ENCODE results near the gene AKNA.

AKNA gene

DNA sequence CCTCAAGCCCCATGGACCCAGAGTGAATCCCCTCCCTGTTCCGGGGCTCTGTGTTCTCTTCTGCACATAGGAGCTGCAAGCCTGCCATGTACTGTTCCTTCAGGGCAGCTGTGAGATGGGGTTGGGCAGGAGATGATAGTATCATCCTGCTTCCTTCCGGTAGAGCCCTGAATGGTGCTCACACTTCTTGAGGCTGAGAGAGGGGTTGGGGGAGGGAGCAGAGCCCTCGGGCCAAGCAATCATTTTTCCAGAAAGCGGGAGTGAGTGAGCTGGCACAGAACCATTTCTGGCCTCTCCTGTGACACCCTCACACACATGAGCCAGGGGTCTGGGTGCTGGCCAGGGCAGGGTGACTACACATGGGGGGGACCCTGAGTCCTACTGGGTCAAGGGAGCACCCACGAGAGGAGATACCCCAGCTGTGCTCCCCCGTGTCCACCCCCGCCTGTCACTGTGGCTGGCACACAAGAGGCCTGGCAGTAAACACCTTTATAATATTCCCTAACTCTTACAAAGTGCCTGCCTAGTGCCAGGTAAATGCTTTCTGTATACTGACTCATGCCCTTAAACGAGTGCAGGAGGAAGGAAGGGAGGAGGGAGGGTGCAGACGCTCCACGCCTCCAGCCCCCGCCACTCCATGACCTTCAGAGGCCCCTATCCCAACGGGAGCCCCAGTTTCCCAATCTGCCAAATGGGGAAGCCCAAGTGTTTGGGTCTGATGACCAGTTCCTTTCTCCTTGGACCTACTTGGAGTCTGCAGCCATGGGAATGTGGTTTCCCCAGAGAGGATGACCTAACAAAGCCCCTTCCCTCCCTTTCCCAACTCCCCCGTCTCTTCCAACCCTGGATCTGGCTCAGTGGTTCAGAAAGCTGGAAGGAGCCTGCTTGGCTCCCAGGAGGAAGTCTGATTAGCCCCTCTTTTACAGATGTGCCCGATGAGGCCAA is 15.5 kb downstream of the AKNA start:
- Histone ChIP-seq H3K4me1 (peaks cover 91 to 97% (median 94%) of the 10 kb centered on the region in 10 experiments), H3K27ac (peak overlapping the region; percentile 79 to 100 (median 99)), H3K4me2 (peak overlapping the region; percentile 87 to 98 (median 94)), H3K9me3 (replicated peaks in 1 of 11) (no peaks in the 10 kb centered on the region), H4K20me1 (no peaks in the 10 kb centered on the region), H3K27me3 (no peaks in the 10 kb centered on the region), H3K9ac (peak overlapping the region; percentile 73 to 97 (median 89)), H3K4me3 (peak overlapping the region; percentile 10 to 62 (median 48); a peak in 17 of 20 replicates), H3K36me3 (peaks cover 59 to 81% (median 73%) of the 10 kb centered on the region in 11 experiments)
- TF ChIP-seq Cebpa-rat (IDR thresholded peaks at IDR 0.05), result no peak

DNA sequence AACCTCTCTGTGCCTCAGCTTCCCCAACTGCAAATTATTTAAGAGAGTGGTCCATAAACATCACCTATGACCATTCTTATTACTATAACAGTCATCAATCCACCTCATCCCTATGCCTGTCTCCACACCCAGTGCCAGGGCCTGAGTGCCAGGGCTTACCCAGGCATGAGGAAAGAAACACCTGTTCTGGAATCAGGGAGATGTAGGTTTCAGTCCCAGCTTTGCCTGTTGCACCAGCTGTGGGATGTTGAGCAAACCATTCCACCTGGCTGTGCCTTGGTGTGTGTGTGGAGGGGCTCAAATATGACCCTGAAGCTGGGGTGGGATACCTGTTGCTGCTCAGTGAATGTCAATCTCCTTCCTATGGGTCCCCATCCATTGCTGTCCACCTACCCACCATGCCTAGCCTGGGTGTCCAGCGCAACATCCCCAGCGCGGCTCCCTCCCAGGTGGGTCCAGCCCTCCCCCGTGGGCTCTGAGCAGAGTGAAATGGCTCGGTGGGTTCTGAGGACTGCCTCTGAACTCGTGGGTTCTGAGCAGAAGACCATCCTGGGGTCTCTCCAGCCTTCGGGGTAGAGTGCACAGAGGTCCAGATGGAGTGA is 16.3 kb downstream of the AKNA start:
- no peaks in the 10 kb centered on the region for H3K9me3 ChIP-seq (replicated peaks in 1 of 11)
- H3K4me3 ChIP-seq, result peak overlapping the region in 9 of 10 experiments; percentile 29 to 62 (median 48); a peak in 16 of 20 replicates
- H3K9ac ChIP-seq, result peak overlapping the region; percentile 73 to 97 (median 89); a peak in 21 of 22 replicates
- H3K4me2 ChIP-seq, result peak overlapping the region; percentile 87 to 98 (median 94)
- H3K27me3 ChIP-seq, result no peaks in the 10 kb centered on the region
- H3K36me3 ChIP-seq, result peaks cover 54 to 78% (median 69%) of the 10 kb centered on the region in 11 experiments
- H3K27ac ChIP-seq, result peak overlapping the region; percentile 79 to 100 (median 99)
- peaks cover 91 to 97% (median 94%) of the 10 kb centered on the region in 10 experiments for H3K4me1 ChIP-seq
- no peak for TF ChIP-seq Cebpa-rat (IDR thresholded peaks at IDR 0.05)
- no peaks in the 10 kb centered on the region for H4K20me1 ChIP-seq

DNA sequence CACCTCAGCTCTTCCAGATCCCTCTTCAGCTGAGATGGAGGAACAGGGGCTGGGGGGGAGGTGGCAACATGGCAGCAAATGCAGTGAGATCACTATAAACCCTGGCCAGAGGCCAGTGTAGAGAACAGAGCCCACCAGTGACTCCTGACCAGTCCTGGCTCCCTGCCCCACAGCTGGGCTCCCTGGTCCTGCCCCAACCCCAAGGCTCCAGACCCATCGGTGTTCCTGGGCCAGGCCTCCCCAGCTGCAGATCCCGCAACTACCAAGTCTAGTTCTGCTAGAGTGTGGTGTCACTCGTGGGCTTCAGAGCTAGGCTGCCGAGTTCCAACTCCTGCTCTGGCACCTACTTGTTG is 16.8 kb downstream of the AKNA start:
- no peaks in the 10 kb centered on the region for H3K27me3 ChIP-seq
- peaks cover 93 to 99% (median 96%) of the 10 kb centered on the region in 10 experiments for H3K4me1 ChIP-seq
- H4K20me1 ChIP-seq, result no peaks in the 10 kb centered on the region
- H3K27ac ChIP-seq, result peak overlapping the region; percentile 79 to 100 (median 99); a peak in 21 of 22 replicates
- H3K9ac ChIP-seq, result peak overlapping the region; percentile 30 to 97 (median 89); a peak in 19 of 22 replicates
- peak overlapping the region in 7 of 10 experiments; percentile 34 to 62 (median 48); a peak in 13 of 20 replicates for H3K4me3 ChIP-seq
- no peaks in the 10 kb centered on the region for H3K9me3 ChIP-seq (replicated peaks in 1 of 11)
- no peak for TF ChIP-seq Cebpa-rat (IDR thresholded peaks at IDR 0.05)
- peaks cover 54 to 78% (median 69%) of the 10 kb centered on the region in 11 experiments for H3K36me3 ChIP-seq
- H3K4me2 ChIP-seq, result peak overlapping the region; percentile 87 to 98 (median 94)

DNA sequence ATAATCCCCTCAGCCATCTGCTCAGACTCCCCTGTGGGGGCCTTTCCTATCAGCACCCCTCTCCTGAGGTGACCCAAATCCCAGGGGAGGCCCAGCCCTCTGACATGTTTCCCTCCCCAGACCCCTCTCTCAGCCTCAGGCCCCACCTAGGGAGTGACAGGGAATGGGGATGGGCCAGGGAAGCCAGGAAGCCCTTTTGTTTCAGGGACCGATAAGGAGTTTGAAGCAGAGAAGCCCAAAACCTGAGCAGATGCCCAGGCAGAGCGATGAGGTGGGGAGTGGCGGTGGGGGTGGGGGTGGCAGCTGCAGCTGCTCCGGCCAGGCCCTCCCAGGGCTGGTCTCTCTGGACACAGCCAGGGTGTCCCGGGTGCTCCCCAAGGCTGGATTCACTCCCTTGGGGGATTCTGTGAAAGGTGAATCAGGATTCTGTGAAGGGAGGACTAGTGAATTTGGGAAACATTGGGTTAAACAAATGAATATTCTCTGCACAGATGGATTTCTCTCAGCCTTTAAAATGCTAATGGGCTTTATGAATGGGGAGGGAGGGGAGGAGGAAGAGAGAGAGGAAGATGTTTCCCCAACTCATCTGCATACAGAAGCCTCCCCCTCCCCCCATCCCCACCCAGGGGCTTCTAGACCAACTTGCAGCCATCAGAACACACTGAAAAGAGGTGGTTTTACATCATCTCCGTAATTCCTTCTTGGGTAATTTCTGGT is 17.4 kb downstream of the AKNA start:
- peak overlapping the region in 8 of 10 experiments; percentile 5 to 57 (median 48); a peak in 16 of 20 replicates for H3K4me3 ChIP-seq
- no peak for TF ChIP-seq Cebpa-rat (IDR thresholded peaks at IDR 0.05)
- peak overlapping the region; percentile 87 to 98 (median 94) for H3K4me2 ChIP-seq
- peak overlapping the region; percentile 73 to 97 (median 89) for H3K9ac ChIP-seq
- H4K20me1 ChIP-seq, result no peaks in the 10 kb centered on the region
- no peaks in the 10 kb centered on the region for H3K27me3 ChIP-seq
- peaks cover 96 to 100% (median 97%) of the 10 kb centered on the region in 10 experiments for H3K4me1 ChIP-seq
- peaks cover 53 to 79% (median 71%) of the 10 kb centered on the region in 11 experiments for H3K36me3 ChIP-seq
- H3K27ac ChIP-seq, result peak overlapping the region; percentile 73 to 100 (median 99)
- no peaks in the 10 kb centered on the region; a peak in 1 of 22 replicates for H3K9me3 ChIP-seq (replicated peaks in 1 of 11)

DNA sequence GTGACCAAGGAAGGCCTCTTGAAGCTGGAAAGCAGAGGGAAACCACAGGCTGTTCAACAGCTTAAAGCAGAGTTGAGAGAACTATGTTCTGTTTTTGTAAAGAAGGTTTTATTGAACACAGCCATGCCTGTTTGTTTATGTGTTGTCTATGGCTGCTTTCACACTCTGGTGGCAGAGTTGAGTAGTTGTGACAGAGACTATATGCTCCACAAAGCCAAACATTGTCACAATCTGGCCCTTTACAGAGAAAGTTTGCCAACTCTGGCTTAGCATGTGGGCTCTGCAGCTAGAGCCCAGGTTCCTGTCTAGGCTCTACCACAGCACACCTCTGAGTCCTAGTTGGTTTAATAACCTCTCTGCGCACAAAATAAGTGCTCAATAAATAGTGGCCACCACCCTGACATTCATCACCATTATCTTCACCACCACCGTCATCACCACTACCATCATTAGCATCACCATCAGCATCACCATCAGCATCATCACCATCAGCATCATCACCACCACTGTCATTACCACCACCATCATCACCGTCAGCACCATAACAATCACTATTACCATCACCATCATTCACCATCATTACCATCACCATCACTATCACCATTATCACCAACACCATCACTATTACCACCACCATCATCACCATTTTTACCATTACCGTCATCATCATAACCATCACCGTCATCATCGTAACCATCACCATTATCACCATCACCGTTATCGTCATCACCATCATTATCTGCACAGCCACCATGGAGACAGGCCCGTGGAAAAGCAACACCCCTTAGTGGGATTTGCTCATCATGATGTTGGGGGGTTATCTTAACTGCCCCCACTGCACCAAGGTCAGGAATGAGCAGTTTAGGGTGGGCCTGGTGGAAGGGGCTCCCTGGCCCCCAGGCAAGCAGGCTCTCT is 18.3 kb downstream of the AKNA start:
- peak overlapping the region; percentile 73 to 100 (median 99) for H3K27ac ChIP-seq
- peaks cover 96 to 100% (median 97%) of the 10 kb centered on the region in 10 experiments for H3K4me1 ChIP-seq
- H4K20me1 ChIP-seq, result no peaks in the 10 kb centered on the region
- peaks cover 0 to 6% (median 0%) of the 10 kb centered on the region in 11 experiments; a peak in 9 of 22 replicates for H3K9me3 ChIP-seq (replicated peaks in 1 of 11)
- H3K36me3 ChIP-seq, result peaks cover 51 to 79% (median 68%) of the 10 kb centered on the region in 11 experiments
- H3K4me2 ChIP-seq, result peak overlapping the region; percentile 87 to 98 (median 94)
- TF ChIP-seq Cebpa-rat (IDR thresholded peaks at IDR 0.05), result no peak
- H3K9ac ChIP-seq, result peak overlapping the region; percentile 73 to 97 (median 89)
- H3K27me3 ChIP-seq, result no peaks in the 10 kb centered on the region
- peak overlapping the region in 8 of 10 experiments; percentile 5 to 57 (median 44); a peak in 13 of 20 replicates for H3K4me3 ChIP-seq

DNA sequence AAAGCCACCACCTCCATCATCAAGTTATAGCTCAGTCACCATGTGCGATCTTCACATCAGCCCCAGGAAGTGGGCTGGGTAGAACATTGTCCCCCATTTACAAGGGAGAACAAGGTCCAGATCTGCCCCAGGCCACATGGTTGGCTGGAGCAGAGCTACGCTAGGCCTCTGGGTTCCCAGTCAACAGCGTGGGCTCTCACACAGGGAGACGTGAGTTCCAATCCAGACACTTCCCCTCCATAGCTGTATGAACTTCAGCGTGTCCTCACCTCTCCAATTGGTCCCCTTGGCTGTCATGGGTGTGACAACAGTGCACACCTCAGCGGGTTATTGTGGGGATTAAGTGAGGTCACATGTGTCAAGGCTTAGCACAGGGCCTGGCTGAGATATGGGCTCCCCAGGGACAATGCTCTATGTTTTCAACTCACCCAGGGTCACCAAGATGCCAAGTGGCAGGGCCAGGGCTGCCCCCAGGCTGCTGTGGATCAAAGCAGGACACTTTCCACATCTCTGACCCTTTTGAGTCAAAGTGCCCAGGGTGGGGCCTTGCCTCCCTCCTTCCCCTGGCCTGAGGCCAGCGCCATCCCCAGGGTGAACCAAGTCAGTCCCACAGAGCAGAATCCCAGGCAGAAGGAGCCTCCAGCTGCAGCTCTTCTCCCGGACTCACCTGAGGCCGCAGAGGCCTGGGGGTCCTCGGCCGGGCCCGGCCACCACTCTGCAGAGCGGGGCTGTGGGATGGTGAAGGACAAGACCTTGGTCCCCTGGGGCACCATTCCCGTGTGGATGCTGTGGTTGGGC is 19.8 kb downstream of the AKNA start:
- Histone ChIP-seq H3K36me3 (peaks cover 55 to 82% (median 70%) of the 10 kb centered on the region in 11 experiments), H3K9ac (peak overlapping the region; percentile 53 to 92 (median 80); a peak in 21 of 22 replicates), H4K20me1 (no peaks in the 10 kb centered on the region), H3K4me1 (peaks cover 97 to 100% (median 98%) of the 10 kb centered on the region in 10 experiments), H3K27ac (peak overlapping the region; percentile 60 to 100 (median 99)), H3K4me2 (peak overlapping the region; percentile 87 to 98 (median 94)), H3K9me3 (replicated peaks in 1 of 11) (peaks cover 0 to 6% (median 0%) of the 10 kb centered on the region in 11 experiments; a peak in 9 of 22 replicates), H3K27me3 (no peaks in the 10 kb centered on the region), H3K4me3 (peak overlapping the region in 6 of 10 experiments; percentile 9 to 52 (median 30); a peak in 9 of 20 replicates)
- TF ChIP-seq Cebpa-rat (IDR thresholded peaks at IDR 0.05), result no peak

DNA sequence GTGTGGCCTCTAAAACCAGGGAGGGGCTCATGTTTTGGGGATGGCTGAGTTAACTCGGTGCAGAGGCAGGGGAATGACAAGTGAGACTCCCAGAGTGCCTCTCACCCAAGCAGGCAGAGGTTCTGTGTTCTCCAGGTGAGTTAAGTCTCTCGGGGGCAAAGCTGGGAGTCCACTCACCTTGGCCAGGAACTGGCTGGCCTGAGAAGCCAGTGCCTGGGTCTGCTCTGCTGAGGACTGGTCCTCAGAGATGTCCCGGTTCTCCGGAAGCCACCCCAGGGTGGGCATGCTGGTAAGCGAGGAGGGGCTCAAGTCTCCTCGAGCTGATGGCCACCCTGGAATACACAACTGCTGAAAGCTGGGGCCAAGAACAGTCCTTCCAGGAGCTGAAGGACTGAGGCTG is 20.4 kb downstream of the AKNA start:
- Histone ChIP-seq H3K27me3 (no peaks in the 10 kb centered on the region), H4K20me1 (no peaks in the 10 kb centered on the region), H3K36me3 (peaks cover 61 to 89% (median 76%) of the 10 kb centered on the region in 11 experiments), H3K4me2 (peak overlapping the region; percentile 87 to 98 (median 94)), H3K9me3 (replicated peaks in 1 of 11) (peaks cover 0 to 6% (median 0%) of the 10 kb centered on the region in 11 experiments; a peak in 9 of 22 replicates), H3K4me3 (peak overlapping the region in 8 of 10 experiments; percentile 7 to 52 (median 20); a peak in 11 of 20 replicates), H3K27ac (peak overlapping the region; percentile 60 to 100 (median 99)), H3K9ac (peak overlapping the region; percentile 53 to 92 (median 80); a peak in 21 of 22 replicates), H3K4me1 (peaks cover 100% of the 10 kb centered on the region in 10 experiments)
- no peak for TF ChIP-seq Cebpa-rat (IDR thresholded peaks at IDR 0.05)

Data from BLaER1 treated with 17β-estradiol and CSF1 and Interleukin-3, amounts not matched to agents 10 nM and 100 nM (cell line).